Measurements from ENCODE around the gene B4GALNT1.
"Not testable (repeated sequence)": the region's sequence is repeated elsewhere in the genome, so short reads cannot be mapped to it uniquely, and the experiment has no call there.

B4GALNT1 gene

DNA sequence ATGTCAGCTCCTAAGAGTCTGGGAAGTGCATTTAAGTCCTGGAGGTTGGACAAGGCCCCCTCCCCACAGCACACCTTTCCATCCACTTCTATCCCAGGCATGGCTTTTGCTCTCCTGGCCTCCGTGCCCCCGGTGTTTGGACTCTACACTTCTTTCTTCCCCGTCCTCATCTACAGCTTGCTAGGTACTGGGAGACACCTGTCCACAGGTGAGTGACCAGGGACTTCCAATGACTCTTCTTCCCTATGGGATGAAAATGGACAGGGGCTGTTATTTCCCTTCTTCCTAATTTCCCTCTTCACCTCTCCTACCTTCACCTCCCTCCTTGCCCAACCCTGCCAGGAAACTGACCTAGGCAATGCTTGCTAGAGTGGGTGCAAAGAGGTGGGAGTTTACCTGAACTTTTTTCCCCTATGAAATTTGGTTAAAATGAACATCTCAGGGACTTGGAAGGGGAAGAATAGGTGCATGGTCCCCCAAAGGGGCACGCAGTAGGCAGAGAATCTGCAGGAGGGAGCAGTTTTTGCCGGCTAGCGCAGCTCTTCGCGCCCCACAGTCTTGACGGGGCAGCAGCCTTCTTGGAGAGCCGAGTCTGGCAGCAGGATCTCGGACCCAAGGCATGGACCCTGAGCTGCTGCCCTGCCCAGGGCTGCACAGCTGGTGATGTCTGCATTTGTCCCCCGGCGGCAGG lies 12.6 kb downstream of the B4GALNT1 start:
- no peak for DNase-seq

DNA sequence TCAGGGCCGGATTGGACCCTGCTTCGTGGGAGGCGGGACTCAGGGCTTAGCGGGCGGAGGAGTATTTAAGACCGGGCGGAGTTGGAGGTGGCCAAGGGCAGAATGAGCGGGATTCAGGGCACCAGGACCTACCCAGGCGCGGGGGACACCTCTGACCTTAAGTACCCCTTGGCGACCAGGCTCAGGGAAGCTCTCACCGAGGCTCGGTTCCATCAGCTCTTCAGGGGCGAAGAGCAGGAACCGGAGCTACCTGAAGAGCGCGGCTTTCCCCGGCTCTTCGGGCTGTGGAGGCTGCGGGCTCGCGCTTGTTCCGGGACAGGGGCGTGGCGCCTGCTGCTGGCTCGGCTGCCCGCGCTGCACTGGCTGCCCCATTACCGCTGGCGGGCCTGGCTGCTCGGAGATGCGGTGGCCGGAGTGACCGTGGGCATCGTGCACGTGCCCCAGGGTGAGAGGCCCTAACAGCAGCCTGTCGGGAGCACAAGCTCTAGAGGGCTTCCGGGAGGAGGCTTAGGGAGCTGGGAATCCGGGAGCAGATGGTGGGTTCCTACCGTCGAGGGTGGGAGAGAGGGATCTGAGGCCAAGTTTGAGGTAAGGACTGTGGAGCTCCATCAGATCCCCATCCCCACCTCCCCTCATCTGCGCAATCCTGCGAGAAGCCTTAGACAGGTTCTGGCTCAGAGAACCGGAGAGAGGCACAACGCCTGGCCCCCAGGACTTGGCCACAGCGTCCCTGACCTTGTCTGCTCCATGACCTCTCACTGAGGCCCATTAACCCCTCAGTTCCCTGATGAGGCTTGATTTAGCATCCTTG lies 13.4 kb downstream of the B4GALNT1 start:
- no peak for DNase-seq

DNA sequence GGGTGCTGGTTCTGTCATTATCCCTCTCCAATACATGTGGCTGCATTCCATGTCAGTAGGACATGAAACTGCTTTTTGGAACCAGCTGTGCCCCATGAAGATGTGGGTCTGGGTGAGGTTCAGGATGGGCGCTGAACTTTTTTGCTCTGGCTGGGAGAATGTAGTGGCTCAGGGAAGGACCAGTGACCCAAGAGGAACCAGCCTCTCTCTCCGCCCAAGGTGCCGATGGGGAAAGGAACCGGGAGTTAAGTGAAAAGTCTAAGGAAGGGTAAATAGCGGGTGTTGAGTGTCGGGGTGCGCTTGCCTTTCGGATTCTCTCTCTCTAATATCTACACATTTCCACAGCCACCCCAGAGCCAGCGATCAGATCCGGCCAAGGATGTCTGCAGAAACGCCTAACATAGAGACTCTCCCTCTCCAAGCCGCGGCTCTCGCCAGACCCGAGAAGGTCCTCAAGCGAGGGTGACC lies 14.0 kb downstream of the B4GALNT1 start:
- no peak for DNase-seq

DNA sequence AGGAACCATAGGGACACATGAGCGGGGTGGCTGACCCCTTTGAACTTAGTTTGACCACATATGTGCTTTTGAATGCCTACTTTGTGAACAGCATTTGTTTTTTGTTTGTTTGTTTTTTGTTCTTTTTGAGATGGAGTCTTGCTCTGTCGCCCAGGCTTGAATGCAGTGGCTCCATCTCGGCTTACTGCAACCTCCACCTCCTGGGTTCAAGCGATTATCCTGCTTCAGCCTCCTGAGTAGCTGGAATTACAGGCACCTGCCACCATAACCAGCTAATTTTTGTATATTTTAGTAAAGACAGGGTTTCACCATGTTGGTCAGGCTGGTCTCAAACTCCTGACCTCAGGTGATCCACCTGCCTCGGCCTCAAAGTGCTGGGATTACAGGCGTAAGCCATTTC lies 14.6 kb downstream of the B4GALNT1 start:
- DNase-seq = not testable (repeated sequence)

DNA sequence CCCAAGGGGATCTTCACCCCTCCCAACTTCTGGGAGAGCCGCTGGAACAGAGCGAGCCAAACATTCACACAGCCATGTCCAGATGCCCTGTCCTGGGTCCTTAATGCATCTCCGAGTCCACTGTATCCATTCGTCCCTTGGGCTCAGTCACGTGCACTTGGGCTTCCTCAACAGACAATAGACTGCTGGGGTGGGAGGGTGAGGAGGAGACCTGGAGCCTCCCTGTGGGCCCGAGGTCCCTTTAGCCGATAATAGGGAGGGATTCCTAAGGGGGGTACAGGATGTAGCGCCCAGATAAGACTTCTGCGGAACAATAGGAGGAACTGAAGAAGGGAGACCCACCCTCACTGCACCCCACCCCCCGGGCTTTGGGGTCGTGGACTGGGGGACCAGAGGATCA lies 15.1 kb downstream of the B4GALNT1 start:
- DNase-seq = no peak

DNA sequence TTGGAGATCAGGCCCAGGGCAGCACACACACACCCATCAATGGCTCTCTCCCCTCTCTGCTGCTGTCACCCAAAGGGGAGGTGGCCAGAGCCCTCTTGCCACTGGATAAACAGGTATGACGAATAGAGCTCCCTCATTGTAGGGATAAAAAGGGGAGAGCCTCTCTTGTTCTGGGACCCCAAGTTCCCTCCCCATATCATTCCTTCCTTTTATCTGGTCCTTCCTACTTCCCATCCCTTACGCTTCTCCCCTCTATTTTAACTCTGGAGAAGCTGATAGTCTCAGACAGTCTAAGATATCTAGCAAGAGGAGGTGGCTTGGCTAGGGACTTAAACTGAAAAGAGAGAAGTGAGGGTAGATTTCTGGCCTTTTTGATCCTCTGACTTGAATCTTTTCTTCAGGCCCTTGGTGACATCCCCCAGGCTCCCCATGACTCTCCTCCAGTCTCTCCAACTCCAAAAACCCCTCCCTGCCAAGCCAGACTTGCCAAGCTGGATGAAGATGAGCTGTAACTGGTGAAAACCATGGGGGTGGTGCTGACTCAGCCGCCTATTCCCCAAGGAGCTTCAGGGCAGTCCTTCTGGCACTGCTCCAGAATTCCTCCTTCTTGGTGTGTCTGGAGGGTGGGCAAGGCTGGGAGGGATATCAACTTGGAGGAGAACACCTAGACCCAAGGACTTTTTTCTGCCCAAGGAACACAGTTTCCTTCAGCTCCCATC lies 16.5 kb downstream of the B4GALNT1 start:
- peak; percentile 40 for DNase-seq

DNA sequence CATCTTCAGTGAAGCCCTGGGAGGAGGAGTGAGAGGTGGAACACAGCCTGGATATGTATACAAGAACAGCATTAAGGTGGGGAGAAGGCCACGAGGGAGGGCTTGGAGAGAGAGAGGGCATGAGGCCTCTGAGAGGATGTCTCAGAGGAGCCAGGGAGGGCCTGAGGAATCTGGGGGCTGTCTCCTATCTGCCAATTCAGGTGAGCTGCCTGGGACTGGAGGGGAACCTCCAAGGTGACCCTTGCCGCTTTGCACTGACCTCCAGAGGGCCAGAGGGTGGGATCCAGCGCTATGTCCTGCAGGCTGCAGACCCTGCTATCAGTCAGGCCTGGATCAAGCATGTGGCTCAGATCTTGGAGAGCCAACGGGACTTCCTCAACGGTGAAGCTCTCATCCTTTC lies 17.4 kb downstream of the B4GALNT1 start:
- no peak for DNase-seq

DNA sequence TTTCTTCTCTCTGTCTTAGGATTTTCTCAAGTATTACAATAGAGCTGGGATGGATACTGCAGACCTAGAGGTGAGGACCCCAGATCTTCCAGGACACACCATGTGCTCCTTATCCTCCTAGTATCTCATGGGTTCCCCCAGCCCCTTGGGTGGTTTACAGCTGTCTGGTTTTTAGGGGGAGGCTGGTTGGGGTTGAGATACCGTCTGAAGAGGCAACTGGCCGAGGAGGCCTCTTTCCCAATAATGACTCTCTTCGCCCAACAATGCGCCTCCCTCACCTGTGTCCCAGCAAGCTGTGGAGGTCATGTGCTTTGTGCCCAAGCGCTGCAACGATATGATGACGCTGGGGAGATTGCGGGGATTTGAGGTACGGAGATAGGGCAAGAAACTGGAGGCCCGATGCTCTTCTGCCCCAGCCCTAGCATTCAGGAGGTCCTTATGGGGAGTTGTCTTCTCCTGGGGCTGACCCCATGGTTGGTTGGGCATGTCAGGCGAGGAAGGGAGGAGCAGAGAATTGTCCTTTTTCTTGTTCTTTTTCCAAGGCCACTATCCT lies 18.0 kb downstream of the B4GALNT1 start:
- no peak for DNase-seq

DNA sequence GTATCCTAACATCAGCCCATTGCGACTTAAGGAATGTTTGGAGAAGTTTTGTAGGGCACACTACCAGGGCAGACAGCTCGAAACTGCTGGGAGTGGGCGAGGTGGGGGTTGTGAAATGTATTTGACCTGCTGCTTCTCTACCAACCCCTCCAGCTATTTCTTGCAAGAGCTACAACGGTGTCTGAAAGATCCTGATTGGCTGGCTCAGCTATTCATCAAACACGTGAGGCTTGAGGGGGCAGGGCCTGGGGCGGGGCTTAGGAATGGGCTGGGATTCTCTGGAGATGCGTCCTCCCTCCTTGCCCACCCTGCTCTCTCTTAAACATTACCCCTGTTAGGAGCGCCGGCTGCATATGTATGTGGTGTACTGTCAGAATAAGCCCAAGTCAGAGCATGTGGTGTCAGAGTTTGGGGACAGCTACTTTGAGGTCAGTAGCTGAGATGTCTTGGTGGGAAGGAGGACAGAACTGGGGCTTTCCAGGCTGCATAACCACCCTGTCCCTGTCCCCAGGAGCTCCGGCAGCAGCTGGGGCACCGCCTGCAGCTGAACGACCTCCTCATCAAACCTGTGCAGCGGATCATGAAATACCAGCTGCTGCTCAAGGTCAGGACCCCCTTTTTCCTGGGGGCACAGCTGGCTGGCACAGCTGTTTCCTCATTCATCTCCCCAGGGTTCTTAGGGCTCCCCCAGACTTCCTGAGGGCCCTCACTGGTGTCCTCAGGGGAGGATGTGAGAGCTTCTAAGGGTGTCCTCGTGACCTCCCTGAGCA lies 18.6 kb downstream of the B4GALNT1 start:
- peak; percentile 10 for DNase-seq

DNA sequence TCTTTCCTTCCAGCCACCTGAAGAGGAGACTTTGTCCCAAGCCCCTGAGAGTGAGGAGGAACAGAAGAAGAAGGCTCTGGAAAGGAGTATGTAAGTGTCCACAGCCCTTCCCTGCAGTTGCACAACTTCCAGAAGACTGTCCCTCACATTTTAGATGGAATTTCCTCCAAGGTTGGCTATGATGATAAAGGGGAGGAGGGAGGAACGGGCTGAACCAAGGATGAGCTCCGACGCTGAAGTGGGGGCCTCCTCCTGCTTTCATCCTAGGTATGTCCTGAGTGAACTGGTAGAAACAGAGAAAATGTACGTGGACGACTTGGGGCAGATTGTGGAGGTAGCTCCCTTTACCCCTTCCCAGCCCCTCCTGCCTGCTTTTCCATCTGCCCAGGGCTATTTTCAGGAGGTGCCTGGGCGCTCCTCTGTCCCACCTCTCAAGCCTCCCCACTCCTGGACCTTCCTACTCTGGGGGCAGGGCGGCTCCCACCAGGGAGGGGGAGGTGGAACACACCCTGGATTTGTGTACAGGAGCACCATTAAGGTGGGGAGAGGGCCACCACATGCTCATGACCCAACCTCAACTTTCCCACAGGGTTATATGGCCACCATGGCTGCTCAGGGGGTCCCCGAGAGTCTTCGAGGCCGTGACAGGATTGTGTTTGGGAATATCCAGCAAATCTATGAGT lies 19.4 kb downstream of the B4GALNT1 start:
- DNase-seq = no peak

DNA sequence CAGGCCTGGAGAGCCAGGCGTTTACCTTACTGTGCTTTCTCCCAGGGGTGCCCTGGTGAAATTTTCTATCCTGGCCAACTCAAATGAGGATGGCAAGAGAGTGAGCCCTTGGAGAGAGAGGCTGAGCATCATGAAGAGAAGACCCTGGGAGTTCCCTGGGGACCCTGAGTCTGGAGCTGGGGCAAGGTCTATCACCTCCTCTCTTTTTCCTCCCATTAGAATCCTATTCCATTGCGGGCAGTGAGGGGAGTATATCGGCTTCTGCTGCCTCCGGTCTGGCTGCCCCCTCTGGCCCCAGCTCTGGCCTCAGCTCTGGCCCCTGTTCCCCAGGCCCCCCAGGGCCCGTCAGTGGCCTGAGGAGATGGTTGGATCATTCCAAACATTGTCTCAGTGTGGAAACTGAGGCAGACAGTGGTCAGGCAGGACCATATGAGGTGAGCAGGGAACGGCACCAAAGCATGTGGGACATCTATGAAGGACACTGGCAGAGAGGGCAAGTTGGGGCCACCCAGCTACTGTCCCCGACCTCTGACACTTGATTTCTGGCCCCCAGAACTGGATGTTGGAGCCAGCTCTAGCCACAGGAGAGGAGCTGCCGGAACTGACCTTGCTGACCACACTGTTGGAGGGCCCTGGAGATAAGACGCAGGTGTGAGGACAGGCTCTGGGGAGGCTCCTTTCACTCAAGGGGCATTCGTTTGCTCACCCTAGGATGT lies 20.1 kb downstream of the B4GALNT1 start:
- no peak for DNase-seq

DNA sequence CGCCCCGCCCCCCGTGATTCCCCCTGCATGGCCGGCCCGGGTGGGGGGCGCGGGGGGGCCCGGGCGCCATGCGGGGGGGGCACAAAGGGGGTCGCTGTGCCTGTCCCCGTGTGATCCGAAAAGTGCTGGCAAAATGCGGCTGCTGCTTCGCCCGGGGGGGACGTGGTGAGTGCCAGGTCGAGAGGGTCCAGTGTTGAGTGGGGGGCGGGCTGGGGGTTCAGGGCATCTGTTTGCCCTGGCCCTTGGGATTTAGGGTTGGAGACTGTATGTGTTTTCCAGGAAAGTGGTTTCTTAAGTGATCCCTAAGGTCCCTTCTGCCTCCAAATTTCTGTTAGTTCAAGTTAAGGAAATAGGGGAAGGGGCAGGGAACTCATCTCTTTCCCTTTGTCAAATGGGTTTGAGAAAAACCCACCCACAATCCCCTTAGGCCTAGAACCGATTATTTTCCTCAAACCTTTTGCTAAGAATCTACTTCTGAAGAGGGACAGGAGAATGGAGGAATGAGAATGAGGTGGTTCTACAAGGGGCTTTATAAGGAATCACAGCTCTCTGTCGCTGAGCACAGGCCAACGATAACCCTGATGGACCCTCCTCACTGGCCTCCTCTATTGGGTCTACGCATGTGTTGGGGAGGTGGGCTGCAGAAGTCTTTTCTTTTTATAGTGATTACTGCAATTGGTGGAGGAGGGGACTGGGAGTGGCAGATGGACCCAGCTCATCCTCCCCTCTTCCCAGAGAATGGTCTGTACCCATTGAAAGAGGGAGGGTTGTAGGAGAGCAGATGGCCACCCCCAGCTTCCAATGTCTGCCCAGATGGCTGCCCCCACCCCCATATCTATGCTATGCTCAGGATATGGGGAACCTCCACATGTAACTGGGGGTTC lies 20.9 kb downstream of the B4GALNT1 start:
- DNase-seq = peak; percentile 61

DNA sequence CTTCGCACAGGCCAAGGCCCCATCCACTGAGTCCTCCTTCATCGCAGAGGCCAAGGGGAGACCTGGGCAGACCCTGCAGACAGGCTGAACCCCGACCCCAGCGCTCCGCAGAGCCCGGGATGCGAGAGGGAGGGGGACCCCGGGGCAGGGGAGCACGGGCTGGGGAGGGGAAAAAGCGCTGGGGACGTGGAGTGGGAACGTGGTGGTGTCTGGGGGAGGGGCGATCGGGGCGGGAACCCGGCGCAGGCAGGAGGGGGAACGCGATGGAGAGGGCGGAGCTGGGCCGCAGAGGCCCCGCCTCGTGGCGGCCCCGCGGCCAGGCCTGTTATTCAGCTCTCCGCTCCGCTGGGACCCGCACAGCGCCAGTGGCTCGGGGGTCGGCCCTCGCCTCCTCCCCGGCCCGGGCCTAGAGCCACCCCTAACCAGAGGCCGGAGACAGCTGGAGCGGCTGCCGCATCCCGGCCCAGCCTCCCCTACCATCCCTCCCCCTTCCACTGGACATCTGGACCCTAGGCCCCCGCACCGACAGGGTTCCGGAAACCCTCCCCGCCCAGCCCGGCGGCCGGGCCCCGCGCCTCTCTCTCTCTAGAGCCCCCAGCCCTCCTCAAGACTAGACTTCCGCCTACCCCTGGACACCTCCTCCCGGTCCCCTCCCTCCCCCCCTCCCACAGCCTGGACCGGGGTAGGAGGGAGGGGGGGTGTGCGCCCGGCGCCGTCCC lies 21.7 kb downstream of the B4GALNT1 start, which contains the start of gene ARHGEF25:
ARHGEF25 (plus strand) TSS at position 328 of the 719 bp plus-strand sequence. CDS start 460 bp downstream, outside the sequence.
- DNase-seq = peak; percentile 89

DNA sequence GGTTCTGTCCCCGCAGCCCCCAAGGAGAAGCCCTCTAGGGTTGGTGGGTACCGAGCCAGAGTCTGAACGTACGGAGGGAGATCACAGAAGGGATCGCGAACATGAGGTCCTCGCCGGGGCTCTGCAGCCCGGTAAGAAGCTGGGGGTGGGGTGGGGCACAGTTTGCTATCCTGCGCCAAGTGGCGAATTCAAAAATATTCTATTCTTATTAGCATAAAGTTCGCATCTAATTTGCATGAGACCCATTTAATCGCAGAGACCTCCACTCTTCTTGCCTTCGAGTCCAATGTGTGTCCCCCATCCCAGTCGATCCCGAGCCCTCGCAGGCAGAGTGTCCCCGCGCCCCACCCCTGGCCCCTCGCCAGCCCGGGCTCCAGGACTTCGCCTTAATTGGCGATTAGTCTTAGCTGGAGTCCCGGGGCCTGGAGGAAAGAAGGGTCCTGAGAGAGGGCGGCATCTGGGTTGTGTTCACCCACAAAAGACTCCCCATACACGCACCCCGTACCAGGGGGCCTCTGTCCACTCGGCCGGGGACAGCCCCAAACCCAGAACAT lies 22.4 kb downstream of the B4GALNT1 start:
- DNase-seq = peak; percentile 67

DNA sequence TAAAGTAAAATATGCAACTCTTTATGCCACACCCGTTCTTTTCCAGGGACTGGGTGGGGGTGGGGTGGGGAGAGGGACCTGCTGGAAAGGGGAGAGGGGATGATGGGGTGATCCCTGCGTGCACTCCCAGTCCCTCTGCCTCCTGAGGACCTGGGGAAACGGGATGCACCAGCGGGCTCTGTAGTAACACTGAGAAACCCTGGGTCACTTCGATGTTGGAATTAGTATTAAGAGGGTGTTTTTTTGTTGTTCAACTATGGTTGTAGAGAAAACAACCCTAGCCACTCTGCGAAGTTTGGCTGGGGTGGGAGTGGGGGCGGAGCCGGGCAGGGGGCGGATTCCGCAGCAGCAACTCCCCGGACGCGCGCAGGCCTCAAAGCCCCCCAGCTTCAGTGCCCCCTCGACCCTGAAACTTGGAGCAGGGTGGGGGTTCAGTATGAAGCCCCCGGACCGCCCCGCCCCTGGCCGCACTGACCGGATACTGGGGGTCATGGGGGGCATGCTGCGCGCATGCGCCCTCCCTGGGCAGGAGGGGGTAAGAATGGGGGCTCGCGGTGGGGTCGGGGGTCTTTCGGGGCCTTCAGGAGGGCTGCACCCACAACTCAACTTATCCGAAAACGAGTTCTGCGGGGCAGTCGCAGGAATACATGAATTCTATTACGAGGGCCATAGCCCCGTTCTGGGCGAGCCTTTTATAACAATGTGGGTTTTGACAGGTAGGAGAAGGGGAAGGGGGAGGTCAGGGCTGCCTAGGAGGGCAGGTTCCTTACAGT lies 23.0 kb downstream of the B4GALNT1 start:
- DNase-seq = no peak

DNA sequence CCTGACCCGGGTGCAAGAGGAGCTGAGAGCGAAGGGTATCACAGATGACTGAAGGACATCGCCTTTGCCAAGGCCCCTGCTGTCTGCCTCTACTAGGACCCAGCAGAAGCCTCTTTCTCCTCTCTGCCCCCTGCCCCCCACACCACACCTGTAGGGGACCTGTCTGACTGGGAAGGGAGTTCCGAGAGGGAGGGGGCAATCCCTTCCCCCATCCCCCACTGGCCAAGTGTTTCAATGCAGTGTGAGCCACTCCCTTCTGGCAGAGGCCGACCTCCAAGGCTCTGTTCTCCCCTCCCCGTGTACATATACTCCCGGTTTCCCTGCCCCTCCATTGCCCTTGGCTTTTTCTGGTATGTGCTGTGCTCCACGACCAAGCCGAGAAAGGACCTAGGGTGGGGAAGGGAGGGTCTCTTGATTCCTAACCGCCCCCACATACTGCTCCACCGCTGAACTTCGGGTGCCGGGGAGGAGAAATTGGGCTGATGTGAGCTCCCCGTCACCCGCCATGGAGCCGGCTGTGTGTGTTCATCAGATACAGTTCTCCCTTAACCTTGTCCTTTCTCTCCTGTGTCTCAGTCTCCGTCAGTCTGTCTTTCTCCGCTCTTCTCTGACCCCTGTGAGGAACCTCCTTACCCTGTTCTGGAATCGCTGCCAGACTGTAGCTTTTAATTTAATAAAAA lies 23.8 kb downstream of the B4GALNT1 start:
- DNase-seq = no peak

DNA sequence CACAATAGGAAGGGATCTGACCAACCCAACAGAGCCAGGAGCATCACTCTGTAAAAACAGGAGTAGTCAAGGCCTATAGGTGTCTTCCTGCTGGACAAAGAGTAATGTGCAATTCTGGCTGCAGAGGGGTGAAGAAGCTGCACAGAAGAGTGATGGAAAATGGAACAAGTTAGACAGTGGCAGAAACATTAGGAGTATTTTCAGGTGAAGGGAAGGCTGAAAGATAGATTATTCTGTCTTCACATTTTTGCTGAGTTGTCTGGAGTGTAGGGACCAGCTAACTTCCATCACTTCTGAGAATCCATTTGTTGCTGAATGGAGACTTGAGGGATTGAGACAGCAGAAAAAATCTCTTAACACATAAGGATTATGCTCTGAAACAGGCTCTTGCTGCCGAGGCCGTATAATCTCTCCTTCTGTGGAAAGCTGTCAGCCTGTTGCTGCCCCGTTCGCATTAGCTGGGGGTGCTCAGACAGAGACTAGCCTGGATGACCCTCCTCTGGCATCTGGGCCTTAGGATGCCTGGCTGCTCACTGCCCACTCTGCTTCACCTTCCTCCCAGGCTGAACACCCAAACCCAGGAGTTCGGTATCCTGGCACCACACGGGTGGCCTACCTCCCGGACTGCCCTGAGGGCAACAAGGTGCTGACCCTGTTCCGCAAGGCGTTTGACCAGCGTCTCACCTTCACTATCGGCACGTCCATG lies 24.9 kb downstream of the B4GALNT1 start:
- no peak for DNase-seq
